Inflammatory macrophage (primary cell): Measurements from ENCODE around the gene KCNMA1.

Experiments
- DNase-seq, 2 donors: peaks; one replicate each; pipeline ENCODE4 v3.0.0-alpha.2; 2020 to 2022

Gene KCNMA1

GRCh38 chr10:77505431-77506334, 131.9 kb downstream of the KCNMA1 start:
- peak; percentile 73 to 78 for DNase-seq

DNA sequence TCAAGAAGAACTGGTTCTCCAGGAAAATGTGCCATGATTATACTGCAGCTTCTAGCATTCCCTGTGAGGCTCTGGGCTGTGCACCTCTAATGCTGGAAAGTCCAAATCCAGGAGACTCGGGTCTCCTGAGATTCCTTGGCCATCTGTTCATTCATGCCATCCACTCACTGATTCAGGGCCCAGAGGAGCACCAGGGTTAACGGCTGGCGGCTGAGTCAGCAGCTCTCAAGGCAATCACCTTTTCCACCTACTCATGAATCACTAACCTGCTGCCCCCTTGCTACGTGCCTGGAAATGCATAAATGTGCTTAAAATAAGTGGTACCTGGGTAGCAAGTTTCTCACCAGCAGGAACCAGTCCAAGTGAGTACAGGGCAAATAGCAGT, 132.7 kb downstream of the KCNMA1 start:
- DNase-seq, result no peak

GRCh38 chr10:77504196-77504872, 133.3 kb downstream of the KCNMA1 start:
- DNase-seq, result peak in 1 of 2 donors; percentile 21

- peak in 1 of 2 donors; percentile 45 for DNase-seq
Measured at GRCh38 chr10:77501846-77502261, 135.8 kb downstream of the KCNMA1 start.

DNA sequence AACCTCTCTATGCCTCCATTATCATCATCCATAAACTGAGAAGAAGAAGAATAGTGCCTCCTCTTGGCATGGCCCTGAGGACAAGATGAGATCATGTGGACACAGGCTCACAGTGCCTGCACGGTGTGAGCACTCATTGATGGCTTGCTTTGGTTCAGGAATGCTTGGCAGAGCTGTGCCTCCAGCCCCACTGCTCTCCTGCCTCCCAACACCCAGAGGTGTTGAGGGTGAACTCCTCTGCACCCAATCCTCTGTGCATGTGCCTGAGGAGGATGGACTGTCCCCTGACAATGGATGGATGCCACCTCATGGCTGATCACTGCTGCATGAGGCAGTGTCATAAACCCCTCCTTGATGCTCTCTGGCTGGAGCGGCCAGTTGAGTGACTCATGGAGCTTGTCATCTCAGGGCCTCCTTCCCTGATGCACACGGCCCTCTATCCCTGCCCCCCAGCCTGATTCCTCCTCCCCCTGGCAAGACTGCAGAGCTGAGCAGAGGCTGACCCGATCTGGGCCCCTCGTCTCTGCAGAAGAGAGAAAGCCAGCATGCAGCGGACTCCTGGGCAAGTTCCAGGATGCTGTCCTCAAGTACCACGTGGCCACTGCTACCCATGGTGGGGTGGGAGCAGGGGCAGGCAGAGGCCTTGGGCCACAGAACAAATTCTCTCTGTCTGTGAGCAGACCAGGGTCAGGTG, 136.3 kb downstream of the KCNMA1 start:
- peak; percentile 3 to 26 for DNase-seq

DNA sequence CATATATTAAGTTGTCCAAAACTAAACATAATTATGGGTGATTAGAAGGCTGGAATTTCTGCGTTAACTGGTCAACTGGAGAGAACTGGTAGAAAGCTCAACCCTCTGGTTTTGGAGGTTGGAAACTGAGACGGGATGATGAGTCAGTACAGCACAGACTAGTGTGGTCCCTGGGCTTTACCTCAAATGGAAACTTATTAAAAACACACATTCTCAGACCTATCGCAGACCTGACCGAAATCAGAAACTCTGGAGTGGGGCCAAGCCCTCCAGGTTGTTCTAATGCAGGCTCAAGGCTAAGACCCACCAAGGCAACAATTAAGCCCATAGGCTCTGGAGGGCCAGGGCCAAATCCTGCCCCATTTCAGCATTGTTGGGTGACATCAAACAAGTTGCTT, 136.9 kb downstream of the KCNMA1 start:
- no peak for DNase-seq

- no peak for DNase-seq
Measured at GRCh38 chr10:77498829-77499228, 138.8 kb downstream of the KCNMA1 start.

DNA sequence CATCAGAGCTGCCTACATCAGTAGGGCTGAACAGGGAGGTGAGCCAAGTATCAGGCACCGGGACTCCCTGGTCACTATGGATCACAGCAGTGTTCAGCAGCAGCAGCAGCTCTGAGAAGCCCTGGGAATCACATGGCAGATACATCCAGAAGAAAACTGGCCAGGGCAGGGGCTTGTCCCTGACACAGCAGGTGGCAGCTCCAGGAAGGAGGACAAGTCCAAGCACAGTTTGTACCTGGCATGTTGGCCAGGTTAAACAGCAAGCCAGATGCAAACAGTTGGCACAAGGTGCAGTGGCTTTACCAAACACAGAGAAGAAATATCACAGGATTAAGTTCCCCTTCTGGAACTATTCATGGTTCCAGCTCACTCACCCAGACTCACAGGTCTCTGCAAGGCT, 139.4 kb downstream of the KCNMA1 start:
- no peak for DNase-seq

GRCh38 chr10:77497748-77498147, 139.9 kb downstream of the KCNMA1 start:
- DNase-seq, result no peak

GRCh38 chr10:77496941-77497420, 140.6 kb downstream of the KCNMA1 start:
- DNase-seq, result no peak

DNA sequence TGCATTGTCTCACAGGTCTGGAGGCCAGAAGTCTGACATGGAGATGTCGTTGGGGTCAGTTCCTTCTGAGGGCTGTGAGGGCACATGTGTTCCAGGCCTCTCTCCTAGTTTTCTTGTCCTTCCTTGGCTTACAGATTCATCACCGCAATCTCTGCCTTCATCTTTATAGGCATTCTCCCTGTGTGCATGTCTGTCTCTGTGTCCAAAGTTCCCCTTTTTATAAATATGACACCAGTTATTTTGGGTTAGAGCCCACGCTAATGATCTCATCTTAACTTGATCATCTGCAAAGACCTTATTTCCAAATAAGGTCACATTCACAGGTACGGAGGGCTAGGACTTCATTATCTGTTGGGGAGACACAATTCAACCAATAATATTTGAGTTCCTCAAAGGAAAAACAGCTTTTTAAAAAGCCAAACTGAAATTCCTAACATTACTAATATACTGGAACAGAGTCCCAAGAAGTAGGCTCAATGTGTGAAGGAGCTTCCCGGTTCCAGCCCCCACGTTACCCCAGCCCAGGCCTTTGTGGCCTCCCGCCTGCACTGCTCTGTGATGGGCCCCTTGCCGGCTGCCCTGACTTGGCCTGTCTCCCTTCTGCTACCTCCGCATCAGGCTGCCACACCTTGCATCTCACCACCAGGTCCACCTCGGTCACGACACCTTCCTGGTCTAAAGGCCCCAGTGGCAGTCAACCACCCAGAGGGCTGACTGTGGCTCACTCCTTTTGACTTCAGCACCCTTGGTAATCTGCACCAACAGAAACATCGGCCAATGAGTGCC, 142.7 kb downstream of the KCNMA1 start:
- DNase-seq, result peak; percentile 50 to 62

- DNase-seq, result no peak
Measured at GRCh38 chr10:77494327-77494726, 143.3 kb downstream of the KCNMA1 start.

DNA sequence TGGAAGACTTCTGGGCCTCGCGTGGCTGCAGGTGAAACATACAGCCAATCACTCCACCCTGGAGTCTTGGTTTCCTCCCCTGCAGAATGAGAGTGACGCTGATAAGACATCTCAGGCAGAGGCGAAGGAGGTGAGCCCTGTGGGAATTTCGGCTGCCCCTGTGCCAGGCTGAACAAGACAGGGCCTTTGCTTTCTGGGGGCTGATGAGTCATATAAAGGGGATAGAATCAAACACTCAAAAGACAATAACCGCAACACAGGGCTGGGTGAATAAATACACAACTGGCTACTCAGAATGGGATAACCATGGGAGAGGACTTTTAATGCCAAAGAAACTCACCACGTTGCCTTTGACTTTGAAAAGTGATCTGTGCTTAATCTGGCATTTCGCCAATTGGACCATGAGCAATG, 143.8 kb downstream of the KCNMA1 start:
- no peak for DNase-seq

GRCh38 chr10:77493239-77493806, 144.3 kb downstream of the KCNMA1 start:
- no peak for DNase-seq

DNA sequence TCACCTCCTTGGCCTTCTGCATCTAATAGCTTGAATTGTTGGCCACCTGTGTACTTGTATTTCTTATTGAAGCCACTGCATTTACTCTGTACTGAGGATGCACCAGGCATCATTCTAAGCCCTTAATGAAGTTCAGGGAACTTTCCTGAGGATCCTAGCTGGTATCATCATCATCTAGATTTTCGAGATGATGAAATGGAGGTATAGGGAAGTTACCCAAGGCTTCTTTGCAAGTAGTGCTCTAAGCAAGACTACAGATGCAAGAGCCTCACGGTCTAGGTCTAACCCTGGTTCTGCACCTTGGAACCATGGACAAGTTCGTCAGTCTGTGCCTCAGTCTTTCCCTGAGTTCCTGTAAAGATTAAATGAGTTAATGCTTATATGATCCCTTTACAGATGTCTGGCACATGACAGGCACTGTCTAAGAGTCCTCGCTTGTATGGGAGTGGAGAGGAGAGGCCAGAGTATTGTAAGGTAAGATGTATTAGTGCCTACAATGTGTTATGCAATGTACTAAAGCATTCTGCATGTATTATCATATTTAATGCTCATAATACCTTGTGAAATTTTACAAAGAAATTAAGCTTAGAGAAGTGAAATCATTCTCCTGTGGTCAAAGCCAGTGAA, 145.1 kb downstream of the KCNMA1 start:
- DNase-seq, result peak; percentile 49 to 55

DNA sequence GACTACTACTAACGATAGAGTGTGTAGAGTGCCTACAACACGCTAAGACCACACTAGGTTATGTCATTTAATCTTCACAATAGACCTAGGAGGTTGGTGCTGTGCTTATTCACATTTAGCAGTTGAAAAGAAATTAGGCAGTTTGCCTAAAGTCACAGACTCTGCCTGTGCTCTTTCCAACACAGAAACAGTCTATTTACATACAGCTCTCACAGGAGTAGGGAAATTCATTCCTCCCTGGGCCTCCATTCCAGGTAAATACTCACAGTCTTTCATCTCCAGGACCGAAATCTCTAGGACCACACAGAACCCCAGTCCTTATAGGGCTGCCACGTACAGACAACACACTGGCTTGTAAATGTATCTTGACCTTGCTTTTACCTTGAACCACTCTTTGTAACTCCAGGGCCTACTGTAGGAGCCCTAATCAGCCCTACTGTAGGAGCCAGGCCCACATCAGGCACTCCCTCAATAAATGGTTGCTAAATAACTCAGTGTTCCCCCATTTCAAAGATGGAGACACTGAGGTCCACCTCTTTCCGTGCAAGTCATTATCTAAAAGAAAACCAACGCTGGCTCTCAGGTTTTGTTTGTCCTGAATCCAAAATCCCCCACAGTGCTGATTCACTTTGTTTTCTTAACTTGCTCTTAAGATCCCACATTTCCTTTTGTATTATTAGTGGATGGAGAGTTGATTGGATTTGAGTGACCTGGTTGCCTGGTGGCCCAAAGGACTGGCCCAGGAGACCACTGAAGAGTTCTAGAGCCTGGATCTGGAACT, 146.9 kb downstream of the KCNMA1 start:
- no peak for DNase-seq

DNA sequence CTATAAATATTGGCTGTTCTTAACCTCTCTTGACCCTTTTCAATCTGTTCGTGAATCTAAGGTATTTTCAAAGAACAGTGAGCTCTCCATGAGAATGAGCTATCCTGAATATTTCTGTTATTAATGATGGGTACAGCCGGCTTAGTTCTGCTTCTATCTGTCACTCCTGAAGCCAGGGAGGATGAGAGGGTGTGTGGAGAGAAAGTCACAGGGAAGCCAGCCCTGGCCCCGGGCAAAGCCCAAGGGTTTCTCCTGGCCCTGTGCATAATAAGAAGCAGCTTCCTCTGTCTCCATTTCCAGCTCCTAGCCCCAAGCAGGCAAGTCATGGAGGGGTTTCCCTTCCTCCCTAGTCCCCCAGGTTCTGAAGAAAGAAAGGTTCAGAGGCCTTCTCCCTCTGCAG, 151.1 kb downstream of the KCNMA1 start:
- no peak for DNase-seq

- no peak for DNase-seq
Measured at GRCh38 chr10:77485847-77486246, 151.8 kb downstream of the KCNMA1 start.

DNA sequence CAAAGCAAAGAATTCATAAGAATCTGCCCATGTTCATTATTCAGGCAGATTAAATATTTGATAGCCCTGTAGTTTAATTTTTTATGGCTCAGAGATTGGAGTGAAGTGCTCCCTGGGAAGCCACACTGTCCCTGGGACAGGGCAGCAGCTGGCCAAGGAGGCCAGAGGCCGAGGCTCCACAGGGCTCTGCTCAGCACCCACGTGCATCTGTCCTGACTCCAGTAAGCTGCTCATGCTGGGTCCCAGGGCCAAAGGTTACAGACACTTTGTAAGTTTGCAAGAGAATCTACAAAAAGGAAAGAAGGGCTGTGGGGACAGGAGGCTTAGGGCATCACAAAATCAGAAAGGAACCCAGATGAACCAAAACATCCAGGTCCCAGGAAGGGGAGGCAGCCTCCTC, 155.5 kb downstream of the KCNMA1 start:
- DNase-seq, result no peak

- no peak for DNase-seq
Measured at GRCh38 chr10:77479586-77479985, 158.0 kb downstream of the KCNMA1 start.

- no peak for DNase-seq
Measured at GRCh38 chr10:77478962-77479359, 158.6 kb downstream of the KCNMA1 start.
